WTC11 (cell line): ENCODE results near the gene ZNF140. TPM values are rescaled to one million over a fixed set of nuclear protein-coding genes. Genes with fewer than 3 reads are reported as not detected.
A peak's percentile ranks its signal among the peaks of the same experiment; 100 is the strongest.

Experiments used
- ARID4B ChIP-seq: sonication (generic); formaldehyde crosslinking; IDR thresholded peaks from 2 replicates; pipeline ENCODE4 v1.8.0; 2023; ENCODE audit warnings: missing genetic modification reagents, mild to moderate bottlenecking, borderline replicate concordance
- ATF3 ChIP-seq: sonication (generic); formaldehyde crosslinking; conservative IDR thresholded peaks from 2 replicates; pipeline ENCODE4 v1.8.1; 2022; ENCODE audit warnings: mild to moderate bottlenecking, missing genetic modification reagents
- CTCF ChIP-seq: fragments of 200-600 bp; IDR thresholded peaks from 2 replicates; pipeline ENCODE4 v1.8.0; 2022; ENCODE audit warnings: antibody characterized with exemption
- E2F1 ChIP-seq: sonication (generic); formaldehyde crosslinking; IDR thresholded peaks from 2 replicates; pipeline ENCODE4 v1.8.0; 2022; ENCODE audit warnings: mild to moderate bottlenecking, missing genetic modification reagents
- ELF4 ChIP-seq: sonication (generic); formaldehyde crosslinking; IDR thresholded peaks from 2 replicates; pipeline ENCODE4 v1.8.1; 2022; ENCODE audit warnings: low read depth, mild to moderate bottlenecking, moderate library complexity, missing genetic modification reagents
- EMX1 ChIP-seq: fragments of 250-450 bp; sonication (Bioruptor Pico); IDR thresholded peaks from 2 replicates; pipeline ENCODE4 v1.8.0; 2021; ENCODE audit warnings: mild to moderate bottlenecking
- ETV6 ChIP-seq: sonication (generic); formaldehyde crosslinking; IDR thresholded peaks from 2 replicates; pipeline ENCODE4 v1.8.1; 2022; ENCODE audit warnings: mild to moderate bottlenecking, missing genetic modification reagents
- FOXK1 ChIP-seq: sonication (generic); formaldehyde crosslinking; IDR thresholded peaks from 2 replicates; pipeline ENCODE4 v1.8.0; 2022; ENCODE audit warnings: mild to moderate bottlenecking, moderate library complexity, missing genetic modification reagents
- FOXP1 ChIP-seq: sonication (generic); formaldehyde crosslinking; IDR thresholded peaks from 2 replicates; pipeline ENCODE4 v1.8.0; 2022; ENCODE audit warnings: missing genetic modification reagents, mild to moderate bottlenecking, moderate library complexity, borderline replicate concordance
- GABPB1 ChIP-seq: sonication (generic); formaldehyde crosslinking; IDR thresholded peaks from 2 replicates; pipeline ENCODE4 v1.8.1; 2023; ENCODE audit warnings: mild to moderate bottlenecking, missing genetic modification reagents
- GRHL2 ChIP-seq: fragments of 250-450 bp; sonication (Bioruptor Pico); IDR thresholded peaks from 2 replicates; pipeline ENCODE4 v1.8.0; 2022; ENCODE audit warnings: mild to moderate bottlenecking, moderate library complexity; ENCODE audit not compliant: insufficient replicate concordance, severe bottlenecking
- HMGA2 ChIP-seq: fragments of 250-450 bp; sonication (Bioruptor Pico); IDR thresholded peaks from 2 replicates; pipeline ENCODE4 v1.4.0; 2021; ENCODE audit warnings: mild to moderate bottlenecking, moderate library complexity
- MYBL2 ChIP-seq: sonication (generic); formaldehyde crosslinking; IDR thresholded peaks from 2 replicates; pipeline ENCODE4 v1.8.1; 2023; ENCODE audit warnings: mild to moderate bottlenecking, moderate library complexity, missing genetic modification reagents
- NFATC4 ChIP-seq: fragments of 250-450 bp; sonication (Bioruptor Pico); IDR thresholded peaks from 2 replicates; pipeline ENCODE4 v1.9.0; 2021; ENCODE audit warnings: mild to moderate bottlenecking
- NFYB ChIP-seq: sonication (generic); formaldehyde crosslinking; conservative IDR thresholded peaks from 2 replicates; pipeline ENCODE4 v1.8.0; 2022; ENCODE audit warnings: low read depth, missing genetic modification reagents
- NR1H2 ChIP-seq: sonication (generic); formaldehyde crosslinking; IDR thresholded peaks from 2 replicates; pipeline ENCODE4 v1.9.0; 2021; ENCODE audit warnings: mild to moderate bottlenecking, moderate library complexity, missing genetic modification reagents
- NR2C2 ChIP-seq: sonication (generic); formaldehyde crosslinking; IDR thresholded peaks from 2 replicates; pipeline ENCODE4 v1.8.0; 2022; ENCODE audit warnings: mild to moderate bottlenecking, missing genetic modification reagents
- TEAD4 ChIP-seq: sonication (generic); formaldehyde crosslinking; IDR thresholded peaks from 2 replicates; pipeline ENCODE4 v1.8.0; 2022; ENCODE audit warnings: mild to moderate bottlenecking, missing genetic modification reagents
- TP53 ChIP-seq: sonication (generic); formaldehyde crosslinking; IDR thresholded peaks from 2 replicates; pipeline ENCODE4 v1.8.1; 2023; ENCODE audit warnings: mild to moderate bottlenecking, missing genetic modification reagents
- ZMAT4 ChIP-seq: fragments of 250-450 bp; sonication (Bioruptor Pico); IDR thresholded peaks from 2 replicates; pipeline ENCODE4 v1.9.0; 2021; ENCODE audit warnings: mild to moderate bottlenecking
- ZNF232 ChIP-seq: sonication (generic); formaldehyde crosslinking; IDR thresholded peaks from 2 replicates; pipeline ENCODE4 v1.8.0; 2022; ENCODE audit warnings: mild to moderate bottlenecking, missing genetic modification reagents
- ZNF263 ChIP-seq: sonication (generic); formaldehyde crosslinking; IDR thresholded peaks from 2 replicates; pipeline ENCODE4 v1.8.1; 2022; ENCODE audit warnings: low read depth, mild to moderate bottlenecking, moderate library complexity, missing genetic modification reagents
- ZNF416 ChIP-seq: fragments of 250-450 bp; sonication (Bioruptor Pico); IDR thresholded peaks from 2 replicates; pipeline ENCODE4 v1.9.0; 2021; ENCODE audit warnings: mild to moderate bottlenecking, inconsistent platforms
- ZNF425 ChIP-seq: fragments of 250-450 bp; sonication (Bioruptor Pico); conservative IDR thresholded peaks from 2 replicates; pipeline ENCODE4 v1.9.0; 2021; ENCODE audit warnings: mild to moderate bottlenecking
- ZNF512 ChIP-seq: sonication (generic); formaldehyde crosslinking; IDR thresholded peaks from 2 replicates; pipeline ENCODE4 v1.8.1; 2022; ENCODE audit warnings: missing genetic modification reagents, borderline replicate concordance
- ZNF671 ChIP-seq: fragments of 250-450 bp; sonication (Bioruptor Pico); IDR thresholded peaks from 2 replicates; pipeline ENCODE4 v1.8.0; 2021; ENCODE audit warnings: mild to moderate bottlenecking
- ZSCAN18 ChIP-seq: fragments of 250-450 bp; sonication (Bioruptor Pico); IDR thresholded peaks from 2 replicates; pipeline ENCODE4 v2.1.2; 2022; ENCODE audit warnings: mild to moderate bottlenecking, moderate library complexity
- total RNA-seq: library from RNA; stranded (reverse); gene quantifications from 3 replicates; pipeline ENCODE4 v1.2.3, GENCODE V29; 2021

Gene ZNF140
- total RNA-seq, 1 experiment from 2014 or later: 10.3 TPM

GRCh38 chr12:133130038-133130807 is 49.5 kb downstream of the ZNF140 start, which contains the start of the genes ZNF10 and ZNF891 (continued):
- TF ChIP-seq TP53 (CRISPR knock-in tag) (no peak), GABPB1 (CRISPR knock-in tag) (peak; percentile 44), CTCF (no peak), NR1H2 (CRISPR knock-in tag) (no peak), ZSCAN18 (CRISPR knock-in tag) (no peak), HMGA2 (CRISPR knock-in tag) (no peak), GRHL2 (CRISPR knock-in tag) (no peak), ELF4 (CRISPR knock-in tag) (no peak), ZNF671 (CRISPR knock-in tag) (no peak), NR2C2 (CRISPR knock-in tag) (no peak), ZNF425 (no peak), ARID4B (peak; percentile 67; the same call in 1 of the 2 replicates), NFATC4 (no peak), ZNF416 (no peak), E2F1 (CRISPR knock-in tag) (no peak), ATF3 (no peak), MYBL2 (CRISPR knock-in tag) (no peak; the same call in 1 of the 2 replicates), ZNF263 (CRISPR knock-in tag) (no peak), ETV6 (CRISPR knock-in tag) (no peak), ZNF512 (no peak), FOXP1 (peak; percentile 88; the same call in 1 of the 2 replicates), ZMAT4 (CRISPR knock-in tag) (no peak), FOXK1 (CRISPR knock-in tag) (peak; percentile 96), TEAD4 (CRISPR knock-in tag) (no peak; the same call in 1 of the 2 replicates), ZNF232 (CRISPR knock-in tag) (no peak), NFYB (peak; percentile 40; the same call in 1 of the 2 replicates), EMX1 (no peak)
